Right lobe of liver (tissue), 6 donors: ENCODE data around the gene PGLYRP3. TPM values are rescaled to one million over a fixed set of nuclear protein-coding genes. Genes with fewer than 3 reads are reported as not detected.

Experiments
- ATAC-seq, 4 donors: fragments of 200-7000 bp; cut with Tn5 transposase; one replicate each; pipeline ENCODE4 v1.9.1; 2020; ENCODE audit warnings: mild to moderate bottlenecking in 4 of 4, moderate library complexity in 4 of 4
- DNase-seq, 3 donors: peaks; one replicate each; pipeline ENCODE4 v3.0.0-alpha.2; 2020
- H3K27ac ChIP-seq, 3 donors: fragments of 200-600 bp; one replicate each; pipeline ENCODE4 v1.8.0; 2022
- H3K27me3 ChIP-seq, 2 donors: fragments of 200-600 bp; one replicate each; pipeline ENCODE4 v1.8.0; 2022
- H3K36me3 ChIP-seq, 4 donors: fragments of 200-600 bp; sonication (generic) in 1 of 4; one replicate each; pipeline versions ENCODE4 v1.5.1 to v1.8.0; 2017 to 2022; ENCODE audit warnings: control low read depth in 1 of 4
- H3K4me1 ChIP-seq, 4 donors: fragments of 200-600 bp; sonication (generic) in 1 of 4; one replicate each; pipeline versions ENCODE4 v1.5.1 to v1.8.0; 2017 to 2022; ENCODE audit warnings: control low read depth in 1 of 4
- H3K4me3 ChIP-seq, 3 donors: fragments of 200-600 bp; one replicate each; pipeline ENCODE4 v1.8.0; 2022
- H3K9me3 ChIP-seq, 4 donors: fragments of 200-600 bp; sonication (generic) in 1 of 4; one replicate each; pipeline versions ENCODE4 v1.5.1 to v1.8.0; 2017 to 2022; ENCODE audit warnings: control low read depth in 1 of 4
- POLR2A ChIP-seq: fragments of 450-650 bp; IDR thresholded peaks from one replicate; pipeline ENCODE4 v1.6.1; 2017; ENCODE audit warnings: antibody characterized with exemption, mild to moderate bottlenecking
- WGBS: methylation state at CpG from one replicate; pipeline ENCODE4 v1.1.6; 2018; ENCODE audit warnings: low coverage, low lambda C conversion rate; ENCODE audit not compliant: insufficient coverage; ENCODE audit errors: missing lambda C conversion rate; 5-methylcytosine and 5-hydroxymethylcytosine counted together
- intact Hi-C, 2 donors: fragments of 100-400 bp; cut with DNase I; formaldehyde crosslinking; loops; one replicate each; pipeline versions ENCODE4 v1.11.2 to v1.14.1; 2022
- total RNA-seq, 6 experiments: library from RNA; depleted of rRNA in 2 of 6; stranded (reverse); fragments of >200 nt in 2 of 6; fragmentation: NEBNext Ultra II Directional in 3 of 6; extraction: Animal tissue kit (Norgen Biotek cat#: 25700) in 3 of 6; gene quantifications; one replicate each; pipeline versions ENCODE4 v1.1.0 to v1.2.4, GENCODE V29; 2016 to 2023
- TF ChIP-seq, protein P1 (sequence below), 4 donors: fragments of 200-600 bp in 3 of 4; fragments of 450-650 bp in 1 of 4; IDR thresholded peaks; one replicate each; pipeline versions ENCODE4 v1.5.1 to v1.8.0; 2016 to 2022; ENCODE audit warnings: antibody characterized with exemption in 4 of 4, mild to moderate bottlenecking in 2 of 4
- donor health status: DM: no; HTN: yes; CAD: no.
- donor health status: DM: no; HTN: no; CAD: no.
- donor health status: DM: no; HTN: no; CAD: no.
- donor health status: DM: no; HTN: yes; CAD: no.
- donor health status: DM: no; HTN: yes; CAD: no.

PGLYRP3 gene
- total RNA-seq, 6 experiments from 2014 or later = not detected

DNA sequence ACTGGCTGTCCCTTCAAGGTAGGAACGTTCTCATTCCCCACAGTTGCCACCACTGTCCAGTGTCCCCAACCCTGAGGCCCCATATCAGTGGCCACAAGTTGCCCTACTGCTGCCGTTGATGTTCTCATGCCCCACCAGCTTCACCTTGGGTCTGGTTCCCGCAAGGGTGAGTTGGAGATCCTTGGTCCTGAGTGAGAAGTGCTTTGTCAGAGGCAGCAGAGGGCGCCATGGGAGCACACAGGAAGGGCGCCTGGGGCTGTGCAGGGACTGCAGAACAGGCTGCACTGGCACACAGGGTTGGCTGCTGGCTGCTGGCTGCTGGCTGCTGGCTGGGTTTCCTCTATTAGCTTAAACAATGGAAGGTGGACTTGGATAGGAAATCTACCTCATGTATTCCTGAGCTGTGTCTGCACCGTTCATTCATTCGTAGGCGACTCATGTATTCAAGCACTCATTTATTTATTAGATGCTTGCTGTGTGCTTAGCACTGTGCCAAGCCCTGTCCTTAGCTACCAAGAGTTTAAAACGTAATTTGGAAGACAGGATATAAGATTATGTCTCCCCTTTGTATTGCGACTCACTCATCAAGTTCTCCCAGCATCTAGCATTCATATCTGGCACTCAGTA lies 42.8 kb upstream of the PGLYRP3 start:
- Histone ChIP-seq H3K4me3 (no peak overlapping the region), H3K4me1 (peaks cover 0 to 8% (median 2%) of the 10 kb centered on the region in 4 donors), H3K27me3 (no peaks in the 10 kb centered on the region), H3K9me3 (no peaks in the 10 kb centered on the region), H3K36me3 (no peaks in the 10 kb centered on the region), H3K27ac (no peak overlapping the region)
- TF ChIP-seq POLR2A = no peak
- TF ChIP-seq, protein P1, sequence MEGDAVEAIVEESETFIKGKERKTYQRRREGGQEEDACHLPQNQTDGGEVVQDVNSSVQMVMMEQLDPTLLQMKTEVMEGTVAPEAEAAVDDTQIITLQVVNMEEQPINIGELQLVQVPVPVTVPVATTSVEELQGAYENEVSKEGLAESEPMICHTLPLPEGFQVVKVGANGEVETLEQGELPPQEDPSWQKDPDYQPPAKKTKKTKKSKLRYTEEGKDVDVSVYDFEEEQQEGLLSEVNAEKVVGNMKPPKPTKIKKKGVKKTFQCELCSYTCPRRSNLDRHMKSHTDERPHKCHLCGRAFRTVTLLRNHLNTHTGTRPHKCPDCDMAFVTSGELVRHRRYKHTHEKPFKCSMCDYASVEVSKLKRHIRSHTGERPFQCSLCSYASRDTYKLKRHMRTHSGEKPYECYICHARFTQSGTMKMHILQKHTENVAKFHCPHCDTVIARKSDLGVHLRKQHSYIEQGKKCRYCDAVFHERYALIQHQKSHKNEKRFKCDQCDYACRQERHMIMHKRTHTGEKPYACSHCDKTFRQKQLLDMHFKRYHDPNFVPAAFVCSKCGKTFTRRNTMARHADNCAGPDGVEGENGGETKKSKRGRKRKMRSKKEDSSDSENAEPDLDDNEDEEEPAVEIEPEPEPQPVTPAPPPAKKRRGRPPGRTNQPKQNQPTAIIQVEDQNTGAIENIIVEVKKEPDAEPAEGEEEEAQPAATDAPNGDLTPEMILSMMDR (IDR thresholded peaks at IDR 0.05) = peak; percentile 47 to 64 (median 56)
- 34% methylated on average over 9 of the region's 10 CpGs for WGBS
- intact Hi-C loops = loop anchor here in 1 of 2 donors (10.0 kb wide), 1 partner anchor 49 kb away; no protein-coding TSS in a partner anchor
- ATAC-seq (peak; percentile 76 to 84 (median 79)), DNase-seq (peak; percentile 76 to 83 (median 80))

DNA sequence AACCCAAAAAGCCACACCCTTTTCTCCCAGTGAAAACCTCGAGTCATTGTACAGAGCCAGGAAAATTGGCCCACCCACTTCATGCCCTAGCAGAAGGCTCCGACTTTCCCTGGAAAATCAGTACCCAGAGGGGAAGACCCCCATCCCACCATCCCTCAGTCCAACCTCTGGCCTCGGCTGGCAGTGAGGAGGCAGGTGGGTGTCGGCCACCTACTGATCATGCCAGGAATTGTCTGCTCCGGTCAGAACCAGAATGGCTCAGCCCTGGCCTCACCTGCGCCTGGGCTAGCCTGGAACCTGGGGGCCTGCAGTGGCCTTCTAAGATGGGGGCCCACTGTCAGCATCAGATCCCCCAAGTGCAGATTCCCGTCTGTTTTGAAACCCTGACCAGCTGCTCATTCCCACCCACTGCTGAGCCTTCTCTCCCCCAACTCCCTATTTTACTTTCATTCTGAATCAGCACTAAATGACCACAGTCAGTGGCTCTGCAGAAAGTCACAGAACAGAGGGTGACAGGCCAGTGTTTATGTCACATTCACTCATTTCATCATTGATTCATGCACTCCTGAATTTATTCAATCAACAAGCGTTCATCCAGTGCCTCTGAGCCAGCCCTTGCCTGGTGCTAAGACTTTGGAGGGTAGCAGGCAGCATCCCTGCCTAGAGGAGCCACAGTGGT lies 41.9 kb upstream of the PGLYRP3 start:
- 45% methylated on average over 4 of the region's 8 CpGs for WGBS
- intact Hi-C loops = loop anchor here in 1 of 2 donors (5.0 to 10.0 kb wide), 2 partner anchors 50 to 138 kb away; no protein-coding TSS in a partner anchor
- Histone ChIP-seq H3K36me3 (no peaks in the 10 kb centered on the region), H3K9me3 (no peaks in the 10 kb centered on the region), H3K4me1 (peaks cover 0 to 8% (median 2%) of the 10 kb centered on the region in 4 donors), H3K4me3 (no peak overlapping the region), H3K27me3 (no peaks in the 10 kb centered on the region), H3K27ac (no peak overlapping the region)
- peak in 1 of 3 donors; percentile 37 for DNase-seq
- TF ChIP-seq POLR2A = no peak
- TF ChIP-seq, protein P1 (IDR thresholded peaks at IDR 0.05) = no peak
- no peak for ATAC-seq

DNA sequence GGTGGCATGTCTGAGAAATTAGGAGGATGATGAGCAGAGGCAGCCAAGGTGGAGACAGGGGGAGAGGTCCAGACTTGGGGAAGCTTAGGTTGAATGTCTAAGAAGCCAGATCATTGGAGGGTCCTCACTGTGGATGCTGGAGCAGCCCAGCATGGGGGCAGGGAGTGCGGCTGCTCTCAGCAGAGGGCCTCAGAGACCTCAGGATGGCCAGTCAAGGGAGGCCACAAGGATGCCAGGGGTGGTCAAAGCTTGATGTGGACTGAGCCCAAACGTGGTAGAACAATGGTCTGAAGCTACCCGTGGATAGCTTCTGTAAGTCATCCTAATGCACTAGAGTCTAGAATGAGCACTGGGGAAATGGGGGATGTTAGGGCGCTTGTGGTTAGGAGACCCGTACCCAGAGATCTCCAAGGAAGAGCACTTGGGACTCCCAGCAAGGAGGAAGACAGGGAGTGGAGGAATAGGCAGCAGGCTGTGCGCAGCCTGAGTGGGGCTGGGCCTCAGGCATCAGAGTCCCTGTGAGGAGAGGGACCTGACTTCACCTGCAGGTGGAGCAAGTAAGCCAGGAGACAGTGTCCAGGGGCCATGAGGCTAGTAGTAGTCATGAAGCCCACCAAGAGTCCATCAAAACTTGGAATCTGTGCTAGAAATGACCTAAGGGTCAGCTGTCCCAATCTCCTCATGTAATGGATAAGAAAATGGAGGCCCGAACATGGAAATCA lies 40.6 kb upstream of the PGLYRP3 start:
- DNase-seq = peak in 1 of 3 donors; percentile 42
- H3K27me3 ChIP-seq = no peaks in the 10 kb centered on the region
- no peak overlapping the region for H3K4me3 ChIP-seq
- no peak for ATAC-seq
- peaks cover 0 to 8% (median 2%) of the 10 kb centered on the region in 4 donors for H3K4me1 ChIP-seq
- no peak overlapping the region for H3K27ac ChIP-seq
- intact Hi-C loops = loop anchor here in 1 of 2 donors (5.0 to 10.0 kb wide), 2 partner anchors 51 to 139 kb away; no protein-coding TSS in a partner anchor
- WGBS = 63% methylated on average over 5 of the region's 7 CpGs
- H3K9me3 ChIP-seq = no peaks in the 10 kb centered on the region
- H3K36me3 ChIP-seq = no peaks in the 10 kb centered on the region
- TF ChIP-seq, protein P1 (IDR thresholded peaks at IDR 0.05) = peak in 3 of 4 donors; percentile 22 to 39 (median 22)
- TF ChIP-seq POLR2A = no peak

DNA sequence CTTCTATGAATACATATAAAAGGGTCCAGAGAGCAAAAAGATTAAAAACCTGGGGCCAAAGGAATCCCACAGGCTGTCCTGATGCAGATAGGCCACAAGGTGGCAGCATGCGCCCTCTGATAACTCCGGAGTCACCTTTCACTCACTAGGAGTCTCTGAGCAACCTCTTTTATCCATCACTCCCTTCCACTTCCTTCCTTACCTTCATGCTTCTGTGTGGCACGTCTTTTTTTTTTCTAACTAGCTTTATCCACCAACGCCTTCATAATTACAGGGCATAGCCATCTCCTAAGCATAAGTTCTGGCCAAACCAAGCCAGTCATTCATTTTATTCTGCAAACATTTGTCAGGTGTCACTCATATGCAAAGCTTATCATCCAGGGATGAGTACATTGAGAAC lies 39.8 kb upstream of the PGLYRP3 start:
- WGBS = 0% methylated on average over 4 of the region's 4 CpGs
- H3K36me3 ChIP-seq = no peaks in the 10 kb centered on the region
- no peaks in the 10 kb centered on the region for H3K9me3 ChIP-seq
- intact Hi-C loops = loop anchor here in 1 of 2 donors (5.0 to 10.0 kb wide), 2 partner anchors 52 to 140 kb away; no protein-coding TSS in a partner anchor
- H3K27me3 ChIP-seq = no peaks in the 10 kb centered on the region
- DNase-seq (peak; percentile 65 to 74 (median 70)), ATAC-seq (peak; percentile 81 to 87 (median 84))
- no peak for TF ChIP-seq POLR2A
- TF ChIP-seq, protein P1 (IDR thresholded peaks at IDR 0.05) = peak; percentile 83 to 98 (median 96)
- H3K4me1 ChIP-seq = peaks cover 0 to 3% (median 0%) of the 10 kb centered on the region in 4 donors
- H3K4me3 ChIP-seq = no peak overlapping the region
- no peak overlapping the region for H3K27ac ChIP-seq
